Heart left ventricle (tissue), 11 donors: ENCODE measurements around the gene PNPLA4. TPM values are rescaled to one million over a fixed set of nuclear protein-coding genes. Genes with fewer than 3 reads are reported as not detected.

Experiments
- polyA plus RNA-seq, 2 donors: library from polyadenylated mRNA; stranded (reverse); fragments of 200-250 nt; gene quantifications; one replicate each; pipeline ENCODE4 v1.2.3, GENCODE V29; 2013
- total RNA-seq, 9 donors: library from RNA; depleted of rRNA in 2 of 9; stranded (reverse); fragments of >200 nt in 2 of 9; fragmentation: NEBNext Ultra II Directional in 3 of 9; extraction: Animal tissue kit (Norgen Biotek cat#: 25700) in 3 of 9; gene quantifications; one replicate each; pipeline versions ENCODE4 v1.1.0 to v1.2.4, GENCODE V29; 2016 to 2023
- donor health status: ischemic (EF 13 %, LVEDD 7.1; RV severe dilation, severe dysfunction).
- donor health status: healthy with polysubstance abuse.
- donor health status: DM: no; HTN: yes; CAD: no.
- donor health status: DM: no; HTN: no; CAD: no.
- donor health status: ischemic (EF 25% LVEDD 5.7; RV mildly dilated, moderate dysfunction).
- donor health status: healthy.
- donor health status: DM: yes; HTN: yes; CAD: no.
- donor health status: PGD.
- donor health status: nonischemic (EF 23%, LVEDD 6.1; RV moderate dilation, normal function).

PNPLA4 gene
- total and polyA plus RNA-seq, 11 donors, result 15.0 to 76.3 (median 31.7) TPM

Other genes with a start within 250 kb of the PNPLA4 start
- not detected for gene VCX, start 84.2 kb downstream of the PNPLA4 start, total RNA-seq
- not detected for gene VCX, start 84.2 kb downstream of the PNPLA4 start, polyA plus RNA-seq
- gene VCX2, start 243.9 kb upstream of the PNPLA4 start, total RNA-seq, result not detected
- gene VCX2, start 243.9 kb upstream of the PNPLA4 start, polyA plus RNA-seq, result not detected